CMK (cell line): ENCODE data around the gene AEN.

Experiments used
- DNase-seq: peaks from one replicate; pipeline ENCODE4 v3.0.0-alpha.2; 2010; ENCODE audit warnings: low read depth

Gene AEN

DNA sequence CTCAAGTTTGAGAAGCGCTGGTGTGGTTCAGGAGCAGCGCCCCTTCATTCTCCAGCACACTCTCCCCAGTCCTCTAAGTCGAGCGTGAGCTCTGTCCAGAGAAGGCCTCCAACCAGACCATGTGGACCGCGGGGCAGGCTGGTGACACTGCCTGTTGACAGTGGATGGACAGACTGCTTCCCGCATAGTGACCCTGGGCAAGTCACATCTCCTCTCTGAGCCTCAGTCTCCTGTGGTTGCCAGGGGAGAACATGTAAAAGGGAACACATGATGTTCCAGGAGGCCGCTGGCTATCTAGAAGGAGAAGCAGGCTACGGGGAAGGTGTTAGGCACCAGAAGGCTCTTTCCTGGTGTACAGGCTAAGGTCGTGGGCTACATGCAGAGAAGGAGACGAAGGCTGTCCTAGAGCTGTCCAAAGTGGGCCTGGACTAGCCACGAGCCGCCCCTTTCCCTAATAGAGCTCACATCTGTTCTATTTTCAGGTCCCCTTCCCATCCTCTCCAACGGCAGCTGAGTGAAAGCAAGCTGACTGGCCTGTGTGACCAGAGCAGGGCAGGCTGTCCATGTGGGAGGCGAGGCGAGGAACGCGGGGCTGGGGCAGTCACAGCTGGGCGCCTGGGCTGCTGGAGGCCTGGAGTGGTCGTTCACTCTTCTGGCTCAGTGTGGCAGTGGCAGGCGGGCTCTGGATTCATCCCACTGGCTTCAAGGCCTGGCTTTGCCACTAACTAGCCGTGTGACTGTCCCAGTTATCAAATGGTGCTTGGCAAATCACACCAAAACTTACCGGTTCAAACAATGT lies 28.8 kb downstream of the AEN start:
- no peak for DNase-seq

DNA sequence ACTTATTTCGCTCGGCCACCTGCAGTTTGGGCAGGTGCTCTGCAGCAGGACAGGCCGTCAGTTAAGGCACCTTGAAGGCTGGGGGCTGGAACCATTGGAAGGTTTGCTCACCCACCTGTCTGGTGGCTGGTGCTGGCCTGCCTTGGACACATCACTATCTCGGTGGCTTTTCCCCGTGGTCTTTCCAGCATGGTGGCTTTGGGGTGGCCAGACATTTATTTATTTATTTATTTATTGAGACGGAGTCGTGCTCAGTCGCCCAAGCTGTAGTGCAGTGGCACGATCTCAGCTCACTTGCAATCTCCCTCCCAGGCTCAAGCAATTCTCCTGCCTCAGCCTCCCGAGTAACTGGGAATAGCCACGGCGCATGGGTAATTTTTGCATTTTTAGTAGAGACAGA lies 29.4 kb downstream of the AEN start:
- DNase-seq = no peak

DNA sequence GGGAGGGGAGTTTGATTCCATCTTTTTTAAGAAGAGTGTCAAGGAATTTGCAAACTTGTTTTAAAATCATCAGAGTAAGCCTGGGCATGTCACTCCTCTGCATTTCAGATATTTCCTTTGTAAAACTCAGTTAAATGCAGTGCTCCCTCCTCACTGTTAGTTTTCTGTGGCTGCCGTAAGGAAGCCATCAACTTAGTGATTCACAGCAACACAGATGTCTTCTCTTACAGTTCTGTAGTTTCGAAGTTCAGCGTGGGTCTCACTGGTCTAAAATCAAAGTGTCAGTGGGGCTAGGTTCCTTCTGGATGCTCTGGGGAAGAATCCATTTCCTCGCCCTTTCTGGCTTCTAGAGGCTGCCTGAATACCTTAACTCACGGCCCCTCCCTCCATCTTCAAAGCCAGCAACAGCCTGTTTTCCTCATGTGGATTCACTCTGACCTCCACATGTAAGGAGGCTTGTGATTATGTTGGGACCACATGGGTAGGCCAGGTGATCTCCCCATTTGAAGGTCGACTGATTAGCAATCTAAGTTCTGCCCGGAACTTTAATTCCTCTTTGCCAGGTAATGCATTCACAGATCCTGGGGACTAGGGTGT lies 30.1 kb downstream of the AEN start:
- no peak for DNase-seq

DNA sequence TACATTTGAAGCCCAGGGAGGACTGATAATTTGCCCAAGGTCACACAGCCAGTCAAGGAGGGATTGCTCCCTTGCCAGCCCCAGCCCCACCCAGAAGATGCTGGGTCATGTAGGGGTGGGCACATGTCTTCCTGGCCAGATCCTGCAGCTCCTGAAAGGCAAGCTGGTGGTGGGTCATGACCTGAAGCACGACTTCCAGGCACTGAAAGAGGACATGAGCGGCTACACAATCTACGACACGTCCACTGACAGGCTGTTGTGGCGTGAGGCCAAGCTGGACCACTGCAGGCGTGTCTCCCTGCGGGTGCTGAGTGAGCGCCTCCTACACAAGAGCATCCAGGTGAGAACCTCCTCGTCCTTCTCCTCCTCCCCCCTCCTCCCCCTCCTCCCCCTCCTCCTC lies 30.8 kb downstream of the AEN start:
- DNase-seq = no peak

DNA sequence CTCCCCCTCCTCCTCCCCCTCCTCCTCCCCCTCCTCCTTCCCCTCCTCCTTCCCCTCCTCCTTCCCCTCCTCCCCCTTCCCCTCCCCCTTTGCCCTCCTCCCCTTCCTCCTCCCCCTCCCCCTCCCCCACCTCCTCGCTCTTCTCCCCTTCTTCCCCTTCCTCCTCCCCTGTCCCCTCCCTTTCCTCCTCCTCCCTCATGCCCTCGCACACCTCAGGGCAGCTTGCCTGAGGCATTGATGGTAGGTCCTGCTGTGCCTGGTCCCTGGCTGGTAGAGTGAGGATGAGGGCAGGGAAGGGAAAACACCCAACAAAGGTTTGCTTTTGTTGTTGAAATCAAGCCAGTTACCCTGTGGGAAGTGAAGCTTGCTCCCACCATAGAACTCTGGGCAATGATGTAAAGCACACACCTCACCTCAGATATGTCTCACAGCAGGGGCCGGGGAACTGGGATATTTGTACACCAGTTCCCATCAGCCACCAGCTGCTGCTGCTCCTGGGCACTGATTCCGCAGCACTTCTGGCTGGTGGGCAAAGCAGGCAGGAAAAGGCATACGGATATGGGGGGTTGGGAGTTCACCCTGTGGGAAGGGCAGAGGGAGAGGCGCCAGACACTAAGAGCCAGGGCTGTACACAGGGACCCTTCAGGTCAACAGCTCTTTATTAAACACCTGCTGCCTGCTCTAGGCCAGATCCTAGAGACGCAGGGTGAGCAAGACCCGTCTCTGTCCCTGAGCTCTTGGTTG lies 31.5 kb downstream of the AEN start:
- no peak for DNase-seq

DNA sequence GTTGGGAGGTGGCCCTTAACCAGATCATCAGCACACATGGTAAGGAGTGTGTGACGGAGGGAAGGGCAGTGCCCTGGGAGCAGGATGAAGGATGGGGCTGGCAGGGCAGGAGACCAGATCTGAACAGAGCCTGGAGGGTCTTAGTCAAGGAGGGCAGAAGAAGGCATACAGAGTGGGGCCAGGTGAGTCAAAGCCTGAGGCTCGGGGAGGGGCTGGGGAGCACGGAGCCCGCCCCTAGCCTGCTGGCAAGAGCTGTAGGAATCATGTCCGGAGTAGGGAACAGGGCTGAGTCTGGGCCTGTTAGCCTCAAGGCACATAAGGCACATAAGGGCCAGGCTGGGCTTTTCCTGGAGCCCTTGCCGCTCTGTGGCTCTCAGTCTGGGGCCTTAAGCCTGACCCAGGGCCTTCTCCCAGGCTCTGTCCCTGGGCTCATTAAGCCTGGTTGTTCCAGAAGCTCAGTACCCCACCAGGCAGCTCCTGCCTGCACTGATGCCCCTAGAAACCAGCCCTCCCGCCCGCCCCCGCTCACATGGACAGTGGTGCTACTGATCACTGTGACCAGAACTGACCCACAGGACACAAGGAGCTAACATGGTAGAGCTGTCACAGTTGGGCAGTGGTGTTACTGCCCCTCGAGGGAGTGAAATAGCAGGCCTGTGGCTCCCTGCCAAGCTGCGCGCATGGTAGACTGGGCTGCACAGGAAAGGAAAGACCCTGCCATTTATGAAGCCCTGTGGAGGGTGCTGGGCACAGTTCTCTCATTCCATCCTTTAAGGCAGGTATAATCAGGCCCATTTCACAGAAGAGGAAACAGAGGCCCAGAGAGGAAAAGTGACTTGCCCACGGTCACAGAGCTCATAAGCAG lies 32.3 kb downstream of the AEN start:
- no peak for DNase-seq

DNA sequence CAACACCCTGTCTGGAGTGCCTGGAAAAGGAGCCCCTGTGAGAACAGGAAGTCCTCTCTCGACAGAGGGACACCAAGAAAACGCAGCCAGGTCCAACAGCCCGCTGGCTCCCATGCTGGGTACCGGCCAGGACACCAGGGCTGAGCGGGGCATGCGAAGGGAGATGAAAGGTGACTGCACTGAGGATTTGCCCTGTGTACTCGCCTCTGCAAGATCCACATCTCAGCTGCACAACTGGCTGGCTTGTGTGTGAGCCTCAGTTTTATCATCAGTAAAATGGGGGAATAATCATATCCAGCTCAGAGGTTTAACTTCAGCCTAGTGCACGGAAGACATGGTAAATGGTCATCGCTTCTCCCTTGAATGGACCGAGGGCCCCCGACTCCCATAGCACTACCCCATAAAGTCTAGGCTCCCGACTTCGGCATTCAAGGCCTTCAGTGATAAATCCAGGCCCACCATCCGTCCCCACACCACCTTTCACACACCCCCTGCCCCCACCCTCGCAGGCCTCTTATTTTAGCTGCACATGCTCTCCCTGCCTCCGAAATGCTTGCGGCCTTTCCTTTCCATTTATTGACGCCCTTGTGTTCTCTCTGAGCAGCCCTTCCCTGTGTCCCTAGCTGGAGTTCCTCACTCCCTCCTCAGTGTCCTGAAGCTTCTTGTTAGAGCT lies 33.4 kb downstream of the AEN start:
- no peak for DNase-seq

DNA sequence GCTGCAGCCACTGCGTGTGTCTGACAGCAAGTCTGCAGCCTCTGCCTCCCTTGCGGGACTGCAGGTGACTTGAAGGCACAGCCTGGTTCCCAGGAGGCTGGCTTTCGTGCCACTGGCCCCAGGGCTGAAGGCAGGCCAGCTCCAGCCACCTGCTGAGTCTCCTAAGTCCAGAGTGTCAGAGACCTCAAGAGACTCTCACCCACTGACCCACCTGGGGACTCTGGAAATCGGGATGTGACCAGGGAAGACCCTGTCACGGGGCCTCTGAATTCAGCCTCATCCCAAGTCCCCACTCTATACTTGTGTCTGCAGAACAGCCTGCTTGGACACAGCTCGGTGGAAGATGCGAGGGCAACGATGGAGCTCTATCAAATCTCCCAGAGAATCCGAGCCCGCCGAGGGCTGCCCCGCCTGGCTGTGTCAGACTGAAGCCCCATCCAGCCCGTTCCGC lies 34.0 kb downstream of the AEN start:
- no peak for DNase-seq

DNA sequence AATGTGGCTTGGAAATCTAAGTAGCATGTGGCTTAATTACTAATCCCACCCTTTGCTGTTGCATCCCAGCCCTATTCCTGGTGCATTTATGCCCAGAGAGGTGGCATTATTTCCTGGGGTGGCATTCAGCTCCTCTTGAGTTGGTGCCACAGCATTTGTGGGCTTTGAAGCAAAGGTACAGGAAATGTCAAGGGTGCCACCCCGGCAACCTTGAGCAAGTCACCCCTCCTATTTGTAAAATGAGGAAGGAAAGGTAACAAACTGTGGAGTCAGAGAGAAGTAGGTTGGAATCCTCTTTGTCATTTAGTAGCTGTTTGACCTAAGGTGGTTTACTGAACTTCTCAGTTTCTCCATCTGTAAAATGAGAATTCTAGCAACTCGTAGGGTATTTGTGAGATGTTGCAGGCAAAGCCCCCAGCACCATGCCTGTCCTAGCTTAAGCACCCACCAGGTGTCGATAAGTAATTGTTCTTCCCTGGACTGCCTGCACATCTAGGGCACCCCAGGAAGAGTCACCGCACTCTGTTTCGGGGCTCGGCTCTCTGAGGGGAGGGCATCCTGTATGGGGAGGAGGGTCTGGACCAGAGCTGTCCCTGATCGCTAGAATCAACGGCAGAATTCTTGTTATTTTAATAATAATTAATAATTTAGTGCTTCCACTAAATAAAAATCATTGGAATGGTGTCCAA lies 34.8 kb downstream of the AEN start:
- no peak for DNase-seq

DNA sequence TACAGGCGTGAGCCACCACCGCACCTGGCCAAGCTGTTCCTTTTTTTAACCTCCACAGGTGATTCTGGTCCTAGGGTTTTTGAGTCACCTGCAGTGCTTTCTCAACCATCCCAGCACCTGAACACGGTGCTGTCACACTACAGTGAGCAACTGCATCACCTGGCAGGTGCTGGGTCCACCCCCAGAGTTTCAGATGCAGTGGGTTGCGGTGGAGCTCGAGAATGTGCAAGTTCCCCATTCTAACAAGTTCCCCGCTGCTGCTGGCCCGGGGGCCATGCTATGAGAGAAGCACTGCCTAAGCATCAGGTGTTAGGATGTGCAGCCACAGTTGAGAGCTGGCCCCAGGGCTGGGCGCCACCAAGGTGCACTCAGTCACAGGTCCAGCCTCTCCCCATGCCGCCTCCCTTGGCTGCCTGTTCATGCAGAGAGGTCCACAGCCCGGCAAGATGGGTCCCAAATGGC lies 35.7 kb downstream of the AEN start:
- no peak for DNase-seq

DNA sequence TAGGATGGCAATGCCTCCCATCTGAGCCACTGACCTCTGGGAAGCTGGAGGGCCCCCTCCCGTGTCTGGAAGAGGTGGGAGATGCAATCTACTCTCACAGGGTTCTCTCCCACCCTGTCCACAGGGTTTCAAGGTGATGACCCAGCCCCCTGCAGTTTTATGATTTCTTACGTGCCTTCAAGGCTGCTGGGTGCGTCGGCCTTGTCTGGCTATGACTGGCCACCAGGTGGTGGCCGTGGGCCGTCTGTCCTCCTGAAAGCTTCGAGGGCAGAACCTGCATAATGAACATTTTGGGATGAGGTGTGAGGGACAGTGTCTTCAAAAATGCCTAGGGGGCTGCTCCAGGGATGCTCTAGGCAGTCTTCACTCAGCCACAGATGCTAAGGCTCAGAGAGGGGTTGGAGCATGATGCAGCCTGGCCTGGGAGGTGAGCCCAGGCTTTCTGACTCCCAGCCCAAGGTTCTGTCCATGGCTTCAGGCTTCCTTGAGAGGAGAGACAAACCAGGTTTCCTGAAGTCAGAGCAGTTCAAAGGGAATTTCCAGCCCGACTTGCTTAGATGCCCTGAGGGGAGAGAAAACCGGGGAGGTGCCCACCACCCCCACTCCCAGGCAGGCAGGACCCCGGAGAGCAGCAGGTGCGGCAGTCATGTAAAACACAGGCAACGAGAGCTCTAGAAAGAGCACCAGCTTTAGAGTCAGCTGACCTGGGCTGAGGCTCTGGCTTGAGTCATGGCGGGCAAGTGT lies 36.4 kb downstream of the AEN start:
- DNase-seq = no peak

DNA sequence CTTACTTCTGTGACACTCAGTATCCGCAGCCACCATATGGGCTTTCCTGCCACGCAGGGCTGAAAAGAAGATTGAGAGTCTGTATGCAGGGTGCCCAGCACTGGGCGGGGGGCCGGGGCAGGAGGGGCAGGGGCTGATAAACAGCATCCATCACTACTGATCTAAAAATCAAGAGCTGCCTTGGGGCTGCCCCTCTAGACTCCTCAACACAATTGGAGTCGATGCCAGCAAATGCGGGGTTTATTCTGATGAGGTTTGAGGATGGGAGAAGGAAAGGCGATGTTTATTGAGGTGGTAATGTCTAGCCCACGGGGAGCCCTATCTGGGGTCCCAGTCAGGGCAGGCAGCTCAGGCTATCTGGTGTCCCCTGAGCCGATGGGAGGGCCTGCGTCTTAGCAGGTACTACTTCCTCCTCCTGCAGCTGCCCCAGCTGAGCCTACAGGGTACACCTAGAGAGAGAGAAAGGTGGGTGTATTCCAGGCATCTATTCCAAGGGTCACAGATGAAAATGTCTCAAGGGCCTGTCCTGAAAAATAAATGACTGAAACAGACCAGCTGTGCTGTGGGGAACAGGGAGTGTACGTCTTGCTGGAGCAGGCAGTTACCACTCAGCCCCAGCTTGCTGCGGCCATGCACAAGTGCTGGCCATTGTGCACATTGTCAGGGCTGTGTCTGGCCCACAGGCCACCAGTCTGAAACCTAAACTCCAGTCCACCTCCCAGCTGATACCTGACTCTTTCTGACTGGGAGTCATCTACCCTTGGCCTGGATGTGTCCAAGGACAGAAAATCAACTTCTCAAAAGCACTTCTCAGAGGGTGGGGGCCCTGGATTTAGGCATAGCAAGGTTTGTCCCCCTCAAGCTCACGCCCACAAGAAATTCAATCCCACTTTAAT lies 37.2 kb downstream of the AEN start:
- DNase-seq = no peak

DNA sequence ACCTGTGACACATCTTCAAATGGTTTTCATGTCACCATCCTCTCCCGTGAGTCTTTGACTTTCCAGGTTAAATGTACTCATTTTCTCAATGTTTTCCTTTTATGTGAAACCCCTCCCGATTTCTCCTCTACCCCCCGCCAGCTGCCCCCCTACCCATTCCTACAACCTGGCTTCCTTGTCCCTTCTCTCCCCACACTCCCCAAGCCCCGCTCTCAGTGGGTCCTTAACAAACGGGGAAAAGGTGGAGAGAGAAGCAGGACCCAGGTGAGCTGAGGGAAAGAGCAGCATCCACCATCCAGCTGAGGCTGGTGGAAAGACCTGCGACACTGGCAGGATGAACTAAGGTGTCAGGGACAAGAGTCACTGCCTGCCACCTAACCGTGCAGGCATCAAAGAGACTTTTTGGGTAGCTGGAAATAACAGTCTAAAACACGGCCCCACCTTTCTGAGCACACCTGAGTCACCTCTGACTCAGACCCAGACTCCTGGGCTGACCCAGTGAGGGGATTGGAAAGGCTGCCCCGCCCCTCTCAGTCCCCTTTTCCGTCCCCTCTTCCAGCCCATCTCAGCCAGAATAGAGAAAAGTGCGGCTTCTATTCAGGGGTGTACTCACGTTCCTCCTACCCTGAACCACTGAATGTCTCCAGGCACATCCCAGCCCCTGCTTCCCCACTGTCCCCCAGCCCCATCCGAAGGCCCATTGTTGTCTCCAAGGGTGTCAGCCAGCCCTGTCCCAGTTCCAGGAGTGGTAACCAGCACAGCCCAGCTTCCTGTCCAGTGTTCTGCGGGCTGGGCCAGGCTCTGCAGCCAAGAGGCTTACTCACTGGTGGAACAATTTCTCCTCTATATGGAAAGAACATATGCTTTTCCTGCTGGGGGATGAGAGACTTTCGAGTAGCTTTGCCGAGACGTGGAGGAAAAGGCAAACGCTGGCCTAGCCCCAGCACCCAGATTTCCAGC lies 38.1 kb downstream of the AEN start:
- no peak for DNase-seq

DNA sequence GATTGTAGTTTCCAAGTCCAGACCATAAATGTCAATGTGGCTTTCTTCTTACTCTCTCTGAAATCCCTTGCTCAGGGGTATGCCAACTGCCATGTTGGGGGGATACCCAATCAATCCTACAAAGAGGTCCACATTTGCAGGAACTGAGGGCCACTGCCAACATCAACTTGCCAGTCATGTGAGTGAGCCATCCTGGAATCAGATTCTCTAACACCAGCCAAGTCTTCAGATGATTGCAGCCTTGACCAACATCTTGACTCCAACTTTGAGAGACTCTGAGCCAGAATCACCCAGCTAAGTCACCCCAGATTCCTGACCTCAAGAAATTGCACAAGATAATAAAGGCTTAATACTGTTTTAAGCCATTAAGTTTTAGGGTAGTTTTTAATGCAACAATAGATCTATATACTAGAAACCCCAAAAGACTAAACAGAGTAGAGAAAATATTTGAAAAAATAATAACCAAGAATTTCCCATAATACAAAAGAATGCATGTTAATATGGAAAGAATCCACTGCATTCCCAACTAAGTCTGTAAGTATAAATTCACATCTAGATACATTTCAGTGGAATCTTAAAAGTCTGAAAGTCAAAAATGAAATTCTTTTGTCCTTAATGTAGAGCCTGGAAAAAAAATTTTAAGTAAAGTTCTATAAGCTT lies 40.0 kb downstream of the AEN start:
- DNase-seq = no peak

DNA sequence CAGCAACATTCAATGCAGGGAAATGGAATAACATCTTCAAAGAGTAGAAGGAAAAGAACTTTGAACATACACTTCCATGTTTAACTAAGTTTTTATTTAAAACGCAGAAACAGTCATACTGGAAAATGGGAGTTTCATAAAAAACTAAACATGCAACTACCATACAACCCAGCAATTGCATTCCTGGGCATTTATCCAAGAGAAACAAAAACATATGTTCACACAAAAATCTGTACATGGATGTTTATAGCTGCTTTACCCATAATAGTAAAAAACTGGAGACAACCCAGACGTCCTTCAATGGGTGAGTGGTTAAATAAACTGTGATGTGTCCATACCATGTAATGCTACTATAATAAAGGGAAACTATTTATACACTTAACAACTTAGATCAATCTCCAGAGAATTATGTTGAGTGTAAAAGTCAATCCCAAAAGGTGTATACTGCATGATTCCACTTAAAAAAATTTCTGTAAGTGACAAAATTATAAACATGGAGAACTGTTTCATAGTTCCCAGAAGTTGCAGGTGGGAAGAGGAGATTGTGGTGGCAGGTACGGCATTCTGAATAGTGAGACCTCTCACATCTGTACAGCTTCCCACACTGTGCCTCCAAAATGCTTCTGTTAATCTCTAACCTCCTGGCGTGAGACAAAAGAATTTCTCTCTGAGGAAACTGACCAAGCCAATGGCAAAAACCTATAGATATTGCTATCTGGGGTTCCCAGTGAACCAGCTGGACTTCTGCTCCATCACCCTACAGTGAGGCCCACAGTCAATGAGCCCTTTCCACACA lies 40.8 kb downstream of the AEN start:
- no peak for DNase-seq

DNA sequence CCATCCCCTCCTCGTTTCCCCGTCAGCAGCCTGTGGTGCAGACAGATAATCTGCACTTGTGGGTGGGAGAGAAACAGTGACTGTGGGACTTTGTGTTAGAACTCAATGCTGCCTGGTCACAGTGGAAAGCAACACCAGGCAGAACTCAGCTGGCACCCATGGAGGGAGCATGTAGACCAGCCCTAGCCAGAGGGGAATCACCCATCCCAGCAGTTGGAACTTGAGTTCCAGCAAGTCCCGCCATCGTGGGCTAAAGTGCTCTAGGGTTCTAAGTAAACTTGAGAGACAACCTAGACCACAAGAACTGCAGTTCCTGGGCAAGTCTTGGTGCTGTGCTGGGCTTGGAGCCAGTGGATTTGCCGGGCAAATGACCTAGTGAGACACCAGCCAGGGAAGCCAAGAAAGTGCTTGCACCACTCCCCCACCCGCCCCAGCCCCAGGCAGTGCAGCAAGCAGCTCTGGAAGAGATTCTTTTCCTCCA lies 42.0 kb downstream of the AEN start:
- DNase-seq = no peak
